NCI-H82 treated with DMSO at 0.1 percent for 48 hours (cell line): Measurements from ENCODE around the gene JPH4.
"Not testable (repeated sequence)": the region's sequence is repeated elsewhere in the genome, so short reads cannot be mapped to it uniquely, and the experiment has no call there.

Experiments
- DNase-seq: peaks from one replicate; lab custom pipeline; 2025; ENCODE audit not compliant: unreplicated experiment; lab: John Stamatoyannopoulos, UW

Gene JPH4

GRCh38 chr14:23550131-23550811, 28.3 kb downstream of the JPH4 start:
- no peak for DNase-seq

GRCh38 chr14:23548351-23549318, 30.0 kb downstream of the JPH4 start:
- DNase-seq, result no peak

- no peak for DNase-seq
Observed at GRCh38 chr14:23547924-23548323, 30.7 kb downstream of the JPH4 start.

GRCh38 chr14:23546450-23547035, 32.0 kb downstream of the JPH4 start:
- no peak for DNase-seq

- no peak for DNase-seq
Observed at GRCh38 chr14:23545740-23546365, 32.7 kb downstream of the JPH4 start.

GRCh38 chr14:23544511-23545447, 33.8 kb downstream of the JPH4 start:
- DNase-seq, result peak; percentile 84

- DNase-seq, result no peak
Observed at GRCh38 chr14:23543403-23543802, 35.2 kb downstream of the JPH4 start.

GRCh38 chr14:23542261-23542660, 36.3 kb downstream of the JPH4 start:
- no peak for DNase-seq

GRCh38 chr14:23540141-23540469, 38.5 kb downstream of the JPH4 start:
- DNase-seq, result no peak

GRCh38 chr14:23539248-23540140, 39.1 kb downstream of the JPH4 start:
- DNase-seq, result no peak

GRCh38 chr14:23538785-23539184, 39.8 kb downstream of the JPH4 start:
- peak; percentile 36 for DNase-seq

- DNase-seq, result no peak
Observed at GRCh38 chr14:23538050-23538718, 40.4 kb downstream of the JPH4 start.

- DNase-seq, result peak; percentile 26
Observed at GRCh38 chr14:23537351-23538049, 41.1 kb downstream of the JPH4 start.

- DNase-seq, result not testable (repeated sequence)
Observed at GRCh38 chr14:23536906-23537305, 41.7 kb downstream of the JPH4 start.

- DNase-seq, result no peak
Observed at GRCh38 chr14:23536494-23536893, 42.1 kb downstream of the JPH4 start.

- DNase-seq, result no peak
Observed at GRCh38 chr14:23535943-23536342, 42.6 kb downstream of the JPH4 start.

- no peak for DNase-seq
Observed at GRCh38 chr14:23533652-23534435, 44.7 kb downstream of the JPH4 start.
